MCF 10A (cell line): ENCODE measurements around the gene TMEM98. TPM values are rescaled to one million over a fixed set of nuclear protein-coding genes. Genes with fewer than 3 reads are reported as not detected.

Source experiments
- BruUV-seq: library from RNA; stranded (reverse); fragments of 400-500 nt; replicated peaks from 2 replicates; lab custom pipeline; 2021; lab: Mats Ljungman, UMichigan
- CTCF ChIA-PET: fragments of 300-600 bp; sonication (Branson Sonifier 250); formaldehyde crosslinking; extraction: SDS; loops from one replicate; lab custom pipeline; 2021; ENCODE audit warnings: antibody characterized with exemption, inconsistent platforms; lab: Yijun Ruan, JAX
- POLR2A ChIA-PET: fragments of 300-600, 350-650 bp; sonication (Branson Sonifier 250); formaldehyde crosslinking; extraction: SDS; loops from one replicate; lab custom pipeline; 2020; ENCODE audit warnings: antibody characterized with exemption, inconsistent platforms; lab: Yijun Ruan, JAX
- DNase-seq: peaks from one replicate; pipeline ENCODE4 v3.0.0-alpha.2; 2018; ENCODE audit not compliant: unreplicated experiment
- H3K27ac Mint-ChIP-seq: one replicate; pipeline ENCODE4 v1.8.0; 2022; ENCODE audit warnings: mild to moderate bottlenecking, low read depth, mixed read lengths; ENCODE audit not compliant: unreplicated experiment
- H3K27me3 Mint-ChIP-seq: one replicate; pipeline ENCODE4 v1.8.0; 2022; ENCODE audit warnings: mixed read lengths; ENCODE audit not compliant: insufficient read depth, unreplicated experiment
- H3K36me3 Mint-ChIP-seq: one replicate; pipeline ENCODE4 v1.8.0; 2022; ENCODE audit warnings: mild to moderate bottlenecking, moderate library complexity, mixed read lengths; ENCODE audit not compliant: insufficient read depth, unreplicated experiment
- H3K4me1 Mint-ChIP-seq: one replicate; pipeline ENCODE4 v1.8.0; 2022; ENCODE audit warnings: mixed read lengths; ENCODE audit not compliant: insufficient read depth, unreplicated experiment
- H3K4me3 Mint-ChIP-seq: one replicate; pipeline ENCODE4 v1.8.0; 2022; ENCODE audit warnings: mild to moderate bottlenecking, moderate library complexity, mixed read lengths; ENCODE audit not compliant: unreplicated experiment
- H3K9me3 Mint-ChIP-seq: one replicate; pipeline ENCODE4 v1.8.0; 2022; ENCODE audit warnings: mixed read lengths; ENCODE audit not compliant: unreplicated experiment
- intact Hi-C: fragments of 100-400 bp; cut with micrococcal nuclease; formaldehyde crosslinking; loops from 2 replicates; pipeline ENCODE4 v1.14.1; 2022
- total RNA-seq: library from RNA; stranded (reverse); gene quantifications from 2 replicates; pipeline ENCODE4 v1.2.3, GENCODE V29; 2022
- TF ChIP-seq, protein P1 (sequence below): fragments of 200-600 bp; IDR thresholded peaks from one replicate; pipeline ENCODE4 v1.8.0; 2022; ENCODE audit warnings: antibody characterized with exemption, mild to moderate bottlenecking; ENCODE audit not compliant: unreplicated experiment

Gene TMEM98
- total RNA-seq, 1 experiment from 2014 or later, result 9.2 TPM

DNA sequence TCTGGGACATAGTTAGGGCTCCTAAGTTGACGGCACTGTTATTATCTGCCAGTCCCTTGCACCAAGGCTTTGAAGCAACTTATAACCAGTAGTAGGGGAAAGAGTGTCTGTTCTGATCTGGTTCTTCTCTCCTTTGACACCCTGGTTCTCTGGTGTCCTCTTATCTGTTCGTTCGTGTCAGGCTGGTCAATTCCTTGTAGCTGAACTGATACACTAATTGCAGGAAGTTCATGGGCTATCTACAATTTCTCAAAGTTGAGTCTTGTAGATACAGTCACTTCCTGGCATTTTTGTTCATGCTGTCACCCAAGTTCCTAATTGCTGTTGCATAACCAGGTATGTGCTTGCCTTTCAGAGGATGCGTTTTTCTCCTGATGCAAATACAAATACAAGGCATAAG lies 33.7 kb upstream of the TMEM98 start:
- Mint-ChIP-seq H3K36me3 (no peaks in the 10 kb centered on the region), H3K4me1 (peaks cover 7% of the 10 kb centered on the region), H3K27me3 (no peaks in the 10 kb centered on the region), H3K9me3 (no peaks in the 10 kb centered on the region), H3K4me3 (no peak overlapping the region), H3K27ac (no peak overlapping the region)
- POLR2A ChIA-PET, result interaction anchor here (0.9 kb wide), 1 partner anchor 103 kb away, joined by 3 read pairs; no protein-coding TSS in a partner anchor
- intact Hi-C loops, result no loop called here
- TF ChIP-seq, protein P1, sequence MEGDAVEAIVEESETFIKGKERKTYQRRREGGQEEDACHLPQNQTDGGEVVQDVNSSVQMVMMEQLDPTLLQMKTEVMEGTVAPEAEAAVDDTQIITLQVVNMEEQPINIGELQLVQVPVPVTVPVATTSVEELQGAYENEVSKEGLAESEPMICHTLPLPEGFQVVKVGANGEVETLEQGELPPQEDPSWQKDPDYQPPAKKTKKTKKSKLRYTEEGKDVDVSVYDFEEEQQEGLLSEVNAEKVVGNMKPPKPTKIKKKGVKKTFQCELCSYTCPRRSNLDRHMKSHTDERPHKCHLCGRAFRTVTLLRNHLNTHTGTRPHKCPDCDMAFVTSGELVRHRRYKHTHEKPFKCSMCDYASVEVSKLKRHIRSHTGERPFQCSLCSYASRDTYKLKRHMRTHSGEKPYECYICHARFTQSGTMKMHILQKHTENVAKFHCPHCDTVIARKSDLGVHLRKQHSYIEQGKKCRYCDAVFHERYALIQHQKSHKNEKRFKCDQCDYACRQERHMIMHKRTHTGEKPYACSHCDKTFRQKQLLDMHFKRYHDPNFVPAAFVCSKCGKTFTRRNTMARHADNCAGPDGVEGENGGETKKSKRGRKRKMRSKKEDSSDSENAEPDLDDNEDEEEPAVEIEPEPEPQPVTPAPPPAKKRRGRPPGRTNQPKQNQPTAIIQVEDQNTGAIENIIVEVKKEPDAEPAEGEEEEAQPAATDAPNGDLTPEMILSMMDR, result no peak
- CTCF ChIA-PET, result no interaction called here
- BruUV-seq, result no TSS peak
- no peak for DNase-seq

DNA sequence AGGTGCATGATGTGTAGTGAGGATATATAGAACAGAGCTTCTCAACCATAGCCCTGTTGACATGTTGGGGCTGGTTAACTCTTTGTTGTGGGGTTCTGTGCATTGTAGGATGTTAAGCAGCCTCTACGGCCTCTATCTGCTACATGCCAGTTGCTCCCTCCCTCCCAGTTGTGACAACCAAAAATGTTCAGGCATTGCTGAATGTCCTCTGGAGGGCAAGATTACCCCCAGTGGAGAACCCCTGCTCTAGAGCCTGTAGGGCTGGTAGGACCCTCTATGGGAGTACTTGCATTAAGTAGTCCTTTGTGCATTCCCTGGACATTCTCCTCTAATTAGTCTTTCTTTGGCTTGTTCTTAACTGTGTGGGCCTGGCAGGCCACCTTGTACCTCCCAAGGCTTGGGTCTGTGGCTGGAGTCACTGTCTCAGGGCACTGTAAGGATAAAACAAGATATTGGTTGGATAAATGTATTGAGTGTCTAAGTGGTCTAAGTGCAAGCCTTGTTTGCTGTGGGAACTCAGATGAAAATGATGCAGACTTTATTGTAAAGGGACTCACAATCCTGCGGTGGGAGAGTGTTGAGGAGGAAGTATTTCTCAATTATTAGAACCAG lies 31.2 kb upstream of the TMEM98 start:
- no peak for DNase-seq
- POLR2A ChIA-PET, result no interaction called here
- Mint-ChIP-seq H3K4me1 (peaks cover 7% of the 10 kb centered on the region), H3K9me3 (no peaks in the 10 kb centered on the region), H3K4me3 (no peak overlapping the region), H3K36me3 (no peaks in the 10 kb centered on the region), H3K27ac (no peak overlapping the region), H3K27me3 (no peaks in the 10 kb centered on the region)
- intact Hi-C loops, result no loop called here
- CTCF ChIA-PET, result interaction anchor here (1.0 to 2.2 kb wide), 8 partner anchors 13 to 238 kb away, joined by 3 to 16 read pairs (median 5); partner anchors contain the start of gene MYO1D
- no TSS peak for BruUV-seq
- TF ChIP-seq, protein P1, result no peak

DNA sequence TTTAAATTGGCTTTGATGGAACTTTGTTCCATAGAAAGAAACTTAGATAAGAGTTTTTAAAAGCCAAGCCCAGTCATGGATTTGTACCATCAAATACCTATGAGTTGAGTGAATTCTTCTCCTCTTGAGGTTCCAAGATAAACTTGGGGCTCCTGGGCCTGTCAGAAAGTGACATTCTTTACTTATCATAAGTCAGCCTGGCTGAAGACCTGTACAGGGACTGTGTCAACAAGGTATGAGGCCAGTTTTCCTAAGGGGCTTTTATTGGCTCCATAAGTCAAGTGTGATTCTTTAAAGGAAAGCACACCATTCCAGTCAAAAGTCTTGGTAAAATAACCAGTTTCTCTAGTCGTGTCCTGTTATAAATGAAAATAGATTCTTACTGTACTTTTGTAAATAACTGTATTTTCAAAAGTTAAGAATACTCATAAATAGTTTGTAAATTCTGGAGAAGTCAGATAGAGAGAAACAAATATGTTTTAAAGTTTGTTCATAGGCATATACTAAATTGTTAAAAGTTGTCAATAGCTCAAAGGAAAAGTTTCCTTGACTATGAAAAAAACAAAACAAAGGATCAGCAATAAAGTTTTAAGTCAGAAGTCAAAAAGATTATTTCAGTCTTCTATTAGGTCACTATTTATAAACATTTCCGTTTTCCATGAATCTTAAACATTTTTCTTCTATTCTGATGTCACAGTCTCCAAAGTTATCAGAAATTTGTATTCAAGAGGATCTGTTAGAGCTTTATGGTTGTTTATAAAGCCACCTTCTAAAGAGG lies 28.5 kb upstream of the TMEM98 start:
- TF ChIP-seq, protein P1, result no peak
- Mint-ChIP-seq H3K27ac (no peak overlapping the region), H3K4me3 (no peak overlapping the region), H3K36me3 (no peaks in the 10 kb centered on the region), H3K27me3 (no peaks in the 10 kb centered on the region), H3K9me3 (no peaks in the 10 kb centered on the region), H3K4me1 (peaks cover 7% of the 10 kb centered on the region)
- POLR2A ChIA-PET, result interaction anchor here (1.1 kb wide), 1 partner anchor 23 kb away, joined by 5 read pairs; the partner anchor contains the start of gene MYO1D
- DNase-seq, result no peak
- CTCF ChIA-PET, result interaction anchor here (0.6 kb wide), 1 partner anchor 116 kb away, joined by 5 read pairs; no protein-coding TSS in a partner anchor
- BruUV-seq, result no TSS peak
- intact Hi-C loops, result no loop called here

DNA sequence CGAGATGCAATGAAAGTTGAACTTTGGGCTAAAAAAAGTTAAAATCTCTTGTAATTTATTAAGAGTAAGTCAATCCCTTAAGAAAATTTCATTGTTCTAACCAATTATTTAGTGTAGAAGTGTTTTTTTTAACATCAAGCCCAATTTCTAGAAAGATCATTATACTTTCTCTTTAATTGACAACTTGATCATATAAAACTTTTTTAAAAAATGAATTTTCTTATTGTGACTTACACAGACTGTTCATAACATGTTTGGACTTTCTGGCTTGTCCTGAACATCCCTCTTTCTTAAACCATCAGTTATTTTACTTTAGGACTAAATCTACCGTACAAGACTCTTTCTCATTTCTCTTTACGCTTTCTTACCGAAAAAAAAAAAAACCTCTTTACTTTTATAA lies 26.2 kb upstream of the TMEM98 start:
- no TSS peak for BruUV-seq
- TF ChIP-seq, protein P1, result no peak
- Mint-ChIP-seq H3K27me3 (no peaks in the 10 kb centered on the region), H3K4me1 (peaks cover 7% of the 10 kb centered on the region), H3K36me3 (no peaks in the 10 kb centered on the region), H3K27ac (no peak overlapping the region), H3K9me3 (no peaks in the 10 kb centered on the region), H3K4me3 (no peak overlapping the region)
- DNase-seq, result no peak
- POLR2A ChIA-PET, result interaction anchor here (0.5 kb wide), 1 partner anchor 106 kb away, joined by 3 read pairs; no protein-coding TSS in a partner anchor
- intact Hi-C loops, result no loop called here
- CTCF ChIA-PET, result no interaction called here
